HepG2 (cell line): ENCODE results near the gene PDPK1. TPM values are rescaled to one million over a fixed set of nuclear protein-coding genes. Genes with fewer than 3 reads are reported as not detected.
"Not testable (repeated sequence)": the region's sequence is repeated elsewhere in the genome, so short reads cannot be mapped to it uniquely, and the experiment has no call there.

Experiments
- ATAC-seq: fragments of 200-7000 bp; cut with Tn5 transposase; 3 replicates; pipeline ENCODE4 v1.9.1; 2020; ENCODE audit warnings: mild to moderate bottlenecking, moderate library complexity
- BruUV-seq: library from RNA; stranded (reverse); fragments of 400-500 nt; replicated peaks from 2 replicates; lab custom pipeline; 2021; lab: Mats Ljungman, UMichigan
- CTCF ChIA-PET: fragments of 300-600 bp; formaldehyde crosslinking; extraction: SDS; loops from one replicate; lab custom pipeline; 2021; ENCODE audit warnings: low total read pairs, inconsistent platforms, low intra/inter-chr PET ratio; lab: Yijun Ruan, JAX
- POLR2A ChIA-PET: fragments of 350-600 bp; sonication (Branson Sonifier 250); formaldehyde crosslinking; loops from one replicate; lab custom pipeline; 2020; ENCODE audit warnings: antibody characterized with exemption, inconsistent platforms; lab: Yijun Ruan, JAX
- DNase-seq: peaks from one replicate; pipeline ENCODE4 v3.0.0-alpha.2; 2015; ENCODE audit warnings: low spot score
- FAIRE-seq: peaks from 3 replicates; lab custom pipeline; 2011; peaks lifted over from hg19 to GRCh38; lab: Jason Lieb, UNC
- H2AFZ ChIP-seq: one replicate; pipeline ENCODE4 v1.6.1; 2011; ENCODE audit warnings: low read length, inconsistent platforms
- H3K27ac ChIP-seq: fragments of 300-600 bp; 3 replicates; pipeline ENCODE4 v1.8.0; 2011; ENCODE audit warnings: mixed run types, mild to moderate bottlenecking, mixed read lengths, low read length, inconsistent platforms; ENCODE audit not compliant: insufficient read depth; ENCODE audit errors: extremely low read length
- H3K27me3 ChIP-seq, 2 experiments: fragments of 200-600 bp in 1 of 2; 2 replicates in 1 of 2; 3 replicates in 1 of 2; pipeline versions ENCODE4 v1.6.0 to v1.8.0; 2011; ENCODE audit warnings: low read length in 2 of 2, mild to moderate bottlenecking in 2 of 2, moderate library complexity in 2 of 2, inconsistent platforms in 1 of 2; ENCODE audit not compliant: insufficient read depth in 2 of 2, control insufficient read depth in 1 of 2
- H3K36me3 ChIP-seq, 2 experiments: fragments of 200-600 bp in 1 of 2; replicated peaks in 1 of 2; 2 replicates in 1 of 2; 3 replicates in 1 of 2; pipeline versions ENCODE4 v1.5.1 to v1.8.0; 2011; ENCODE audit warnings: low read length in 2 of 2, inconsistent platforms in 1 of 2; ENCODE audit not compliant: insufficient read depth in 2 of 2, control insufficient read depth in 1 of 2
- H3K4me1 ChIP-seq: 2 replicates; pipeline ENCODE4 v1.5.1; 2012; ENCODE audit warnings: low read length, inconsistent platforms; ENCODE audit not compliant: insufficient read depth
- H3K4me2 ChIP-seq: 2 replicates; pipeline ENCODE4 v1.6.0; 2011; ENCODE audit warnings: low read depth, low read length, inconsistent platforms
- H3K4me3 ChIP-seq, 3 experiments: fragments of 200-600 bp in 1 of 3; sonication (generic), shearing (Covaris generic) in 1 of 3; replicated peaks in 1 of 3; 2 replicates each; pipeline ENCODE4 v1.5.1; 2011 to 2016; ENCODE audit warnings: low read length in 3 of 3, inconsistent platforms in 2 of 3, low read depth in 2 of 3, mild to moderate bottlenecking in 2 of 3, control low read depth in 1 of 3, mixed read lengths in 1 of 3; ENCODE audit not compliant: insufficient read depth in 1 of 3
- H3K79me2 ChIP-seq: one replicate; pipeline ENCODE4 v1.6.1; 2011; ENCODE audit warnings: low read length, inconsistent platforms; ENCODE audit not compliant: insufficient read depth
- H3K9ac ChIP-seq: 2 replicates; pipeline ENCODE4 v1.6.0; 2011; ENCODE audit warnings: mild to moderate bottlenecking, low read depth, low read length, inconsistent platforms; ENCODE audit not compliant: insufficient read depth
- H3K9me3 ChIP-seq: 2 replicates; pipeline ENCODE4 v1.5.1; 2012; ENCODE audit warnings: mild to moderate bottlenecking, low read length
- H4K20me1 ChIP-seq: 2 replicates; pipeline ENCODE4 v1.6.0; 2011; ENCODE audit warnings: inconsistent platforms, mild to moderate bottlenecking, low read length, moderate library complexity; ENCODE audit not compliant: insufficient read depth
- WGBS: methylation state at CpG from one replicate; pipeline ENCODE4 v1.1.6; 2017; ENCODE audit warnings: low lambda C conversion rate; 5-methylcytosine and 5-hydroxymethylcytosine counted together
- in situ Hi-C: cut with HindIII; loops from 2 replicates; pipeline ENCODE4 v1.10.0; 2017; ENCODE audit warnings: low pct_unique_long_range_greater_than_20kb; ENCODE audit not compliant: extremely low pct_ligation_motif_present
- intact Hi-C: fragments of 100-400 bp; cut with micrococcal nuclease; formaldehyde crosslinking; loops from one replicate; pipeline ENCODE4 v1.10.0; 2022; ENCODE audit not compliant: unreplicated experiment
- polyA plus RNA-seq, 8 experiments: library from polyadenylated mRNA; depleted of rRNA in 3 of 8; stranded (reverse) in 7 of 8; unstranded in 1 of 8; fragments of >200 nt; fragmentation: Illumina TruSeq in 4 of 8; extraction: Trizol in 4 of 8; gene quantifications; 2 replicates each; pipeline versions ENCODE4 v1.2.1 to v1.2.3, GENCODE V29; 2011 to 2016; ENCODE audit warnings: low read depth in 4 of 8, missing spikeins in 1 of 8, mixed read lengths in 1 of 8; ENCODE audit not compliant: insufficient read depth in 1 of 8
- total RNA-seq, 5 experiments: library from RNA; depleted of rRNA; stranded (reverse); fragments of >200 nt; fragmentation: Illumina TruSeq; extraction: Trizol; gene quantifications; 2 replicates each; pipeline ENCODE4 v1.2.3, GENCODE V29; 2016; ENCODE audit warnings: low read depth in 1 of 5

The PDPK1 gene
- total and polyA plus RNA-seq, 2 of the 13 experiments (the other 11 are each of a cell fraction or from before 2014, with no cell fraction given) = 59.6 to 129 TPM

GRCh38 chr16:2580143-2580542 is 42.3 kb downstream of the PDPK1 start:
- intact Hi-C loops, in situ Hi-C loops, H3K27me3 ChIP-seq, H3K4me2 ChIP-seq, H3K79me2 ChIP-seq, CTCF ChIA-PET, H3K4me1 ChIP-seq, H3K9ac ChIP-seq, H3K27ac ChIP-seq, H3K4me3 ChIP-seq, BruUV-seq, H3K9me3 ChIP-seq, POLR2A ChIA-PET, H2AFZ ChIP-seq, H3K36me3 ChIP-seq, H4K20me1 ChIP-seq: not testable (repeated sequence)
- FAIRE-seq = peak; percentile 84
- WGBS = 72% methylated on average over 6 of the region's 11 CpGs
- ATAC-seq = peak; percentile 69
- peak; percentile 14 for DNase-seq

- H3K4me2 ChIP-seq, H3K9me3 ChIP-seq, H2AFZ ChIP-seq, FAIRE-seq, H3K79me2 ChIP-seq, H3K4me3 ChIP-seq, CTCF ChIA-PET, ATAC-seq, H4K20me1 ChIP-seq, DNase-seq, in situ Hi-C loops, intact Hi-C loops, H3K27me3 ChIP-seq, BruUV-seq, H3K27ac ChIP-seq, H3K9ac ChIP-seq, POLR2A ChIA-PET, H3K4me1 ChIP-seq: not testable (repeated sequence)
- no CpG with 5 or more reads among the region's 21 CpGs for WGBS
- peaks cover 8 to 12% of the 10 kb centered on the region in 2 experiments for H3K36me3 ChIP-seq
These were observed 43.0 kb downstream of the PDPK1 start for GRCh38 chr16:2580818-2581217.
